Measurements from ENCODE around the gene RSF1.
"Not testable (repeated sequence)": the region's sequence is repeated elsewhere in the genome, so short reads cannot be mapped to it uniquely, and the experiment has no call there.

RSF1 gene

GRCh38 chr11:77820565-77821348 is at the start of gene RSF1, which contains the start of gene AAMDC:
TSS of gene RSF1 (minus strand) at chr11:77820722. CDS start at chr11:77820714, 8 bp downstream.
TSS of gene AAMDC (plus strand) at chr11:77821144. CDS start at chr11:77842497, 21,353 bp downstream.
- FAIRE-seq: peak; percentile 67

- no peak for FAIRE-seq
Observed at GRCh38 chr11:77868744-77869143, 48.2 kb upstream of the RSF1 start.

- no peak for FAIRE-seq
Observed at GRCh38 chr11:77866336-77866735, 45.8 kb upstream of the RSF1 start.

GRCh38 chr11:77865805-77866204 is 45.3 kb upstream of the RSF1 start:
- no peak for FAIRE-seq

- not testable (repeated sequence) for FAIRE-seq
Observed at GRCh38 chr11:77861444-77861843, 40.9 kb upstream of the RSF1 start.

- not testable (repeated sequence) for FAIRE-seq
Observed at GRCh38 chr11:77857906-77858457, 37.5 kb upstream of the RSF1 start.

- no peak for FAIRE-seq
Observed at GRCh38 chr11:77854838-77855237, 34.3 kb upstream of the RSF1 start.

- no peak for FAIRE-seq
Observed at GRCh38 chr11:77851503-77851902, 31.0 kb upstream of the RSF1 start.

- not testable (repeated sequence) for FAIRE-seq
Observed at GRCh38 chr11:77843700-77844099, 23.2 kb upstream of the RSF1 start.

GRCh38 chr11:77842441-77843121 is 22.1 kb upstream of the RSF1 start:
- FAIRE-seq: no peak

GRCh38 chr11:77833302-77833701 is 12.8 kb upstream of the RSF1 start:
- FAIRE-seq: no peak

- FAIRE-seq: no peak
Observed at GRCh38 chr11:77828926-77829325, 8.4 kb upstream of the RSF1 start.

GRCh38 chr11:77823775-77824174 is 3.3 kb upstream of the RSF1 start:
- FAIRE-seq: no peak

GRCh38 chr11:77822126-77822525 is 1.6 kb upstream of the RSF1 start:
- not testable (repeated sequence) for FAIRE-seq

- FAIRE-seq: no peak
Observed at GRCh38 chr11:77821349-77821851, 878 bp upstream of the RSF1 start.

- no peak for FAIRE-seq
Observed at GRCh38 chr11:77819921-77820564, 479 bp downstream of the RSF1 start.

- no peak for FAIRE-seq
Observed at GRCh38 chr11:77819411-77819920, 1.1 kb downstream of the RSF1 start.

GRCh38 chr11:77815459-77815858 is 5.1 kb downstream of the RSF1 start:
- FAIRE-seq: no peak

GRCh38 chr11:77814848-77815247 is 5.7 kb downstream of the RSF1 start:
- no peak for FAIRE-seq

- no peak for FAIRE-seq
Observed at GRCh38 chr11:77813256-77813655, 7.3 kb downstream of the RSF1 start.

GRCh38 chr11:77806993-77807392 is 13.5 kb downstream of the RSF1 start:
- no peak for FAIRE-seq

GRCh38 chr11:77806415-77806814 is 14.1 kb downstream of the RSF1 start:
- no peak for FAIRE-seq

GRCh38 chr11:77801477-77801876 is 19.0 kb downstream of the RSF1 start:
- no peak for FAIRE-seq

All from TTC549 (cell line).